WI38 (cell line): ENCODE measurements around the gene PGAM2.

Experiments used
- H3K4me3 ChIP-seq: 2 replicates; pipeline ENCODE4 v1.5.1; 2011; ENCODE audit warnings: low read depth, mild to moderate bottlenecking, control low read depth, low read length
- TF ChIP-seq, protein P1 (sequence below): IDR thresholded peaks from 2 replicates; pipeline ENCODE4 v1.5.1; 2012; ENCODE audit warnings: low read depth, mild to moderate bottlenecking, control low read depth, low read length

Gene PGAM2

DNA sequence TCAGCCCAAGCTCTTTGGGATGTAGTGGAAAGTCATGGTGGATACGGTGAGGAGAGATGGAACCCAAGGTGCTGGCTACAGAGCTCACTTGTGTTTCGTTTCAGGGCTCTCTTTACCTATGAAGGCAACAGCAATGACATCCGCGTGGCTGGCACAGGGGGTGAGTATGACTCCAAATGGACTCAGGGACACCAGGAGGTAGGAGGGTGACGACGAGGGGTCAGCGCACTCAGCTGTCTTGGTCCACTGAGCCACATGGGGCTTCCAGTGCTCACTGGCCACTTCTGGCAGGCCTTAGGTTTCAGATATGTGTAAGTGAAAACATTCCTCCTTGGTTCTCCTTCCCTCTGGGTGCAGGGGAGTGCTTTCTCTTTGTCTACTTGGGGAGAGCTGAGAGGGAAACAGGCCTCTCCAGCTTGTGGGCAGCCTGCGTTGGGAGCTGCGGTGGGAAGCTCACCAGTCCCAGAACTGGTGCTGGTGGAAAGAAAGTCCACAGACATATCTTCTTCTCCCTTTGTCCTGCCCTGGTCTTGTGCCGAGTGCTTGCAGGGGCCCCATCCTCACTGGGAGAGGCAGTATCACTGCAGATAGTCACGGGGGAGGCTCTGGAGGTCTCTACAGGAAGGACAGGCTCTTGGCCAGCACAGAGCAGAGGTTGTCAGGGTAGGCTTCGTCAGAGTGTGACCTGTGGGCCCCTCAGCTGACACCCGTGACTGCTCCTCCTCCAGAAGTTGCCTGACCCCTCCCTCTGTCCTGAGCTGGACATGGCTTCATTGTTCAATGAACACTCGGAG, 15.0 kb downstream of the PGAM2 start:
- H3K4me3 ChIP-seq: no peak overlapping the region
- TF ChIP-seq, protein P1, sequence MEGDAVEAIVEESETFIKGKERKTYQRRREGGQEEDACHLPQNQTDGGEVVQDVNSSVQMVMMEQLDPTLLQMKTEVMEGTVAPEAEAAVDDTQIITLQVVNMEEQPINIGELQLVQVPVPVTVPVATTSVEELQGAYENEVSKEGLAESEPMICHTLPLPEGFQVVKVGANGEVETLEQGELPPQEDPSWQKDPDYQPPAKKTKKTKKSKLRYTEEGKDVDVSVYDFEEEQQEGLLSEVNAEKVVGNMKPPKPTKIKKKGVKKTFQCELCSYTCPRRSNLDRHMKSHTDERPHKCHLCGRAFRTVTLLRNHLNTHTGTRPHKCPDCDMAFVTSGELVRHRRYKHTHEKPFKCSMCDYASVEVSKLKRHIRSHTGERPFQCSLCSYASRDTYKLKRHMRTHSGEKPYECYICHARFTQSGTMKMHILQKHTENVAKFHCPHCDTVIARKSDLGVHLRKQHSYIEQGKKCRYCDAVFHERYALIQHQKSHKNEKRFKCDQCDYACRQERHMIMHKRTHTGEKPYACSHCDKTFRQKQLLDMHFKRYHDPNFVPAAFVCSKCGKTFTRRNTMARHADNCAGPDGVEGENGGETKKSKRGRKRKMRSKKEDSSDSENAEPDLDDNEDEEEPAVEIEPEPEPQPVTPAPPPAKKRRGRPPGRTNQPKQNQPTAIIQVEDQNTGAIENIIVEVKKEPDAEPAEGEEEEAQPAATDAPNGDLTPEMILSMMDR: no peak

DNA sequence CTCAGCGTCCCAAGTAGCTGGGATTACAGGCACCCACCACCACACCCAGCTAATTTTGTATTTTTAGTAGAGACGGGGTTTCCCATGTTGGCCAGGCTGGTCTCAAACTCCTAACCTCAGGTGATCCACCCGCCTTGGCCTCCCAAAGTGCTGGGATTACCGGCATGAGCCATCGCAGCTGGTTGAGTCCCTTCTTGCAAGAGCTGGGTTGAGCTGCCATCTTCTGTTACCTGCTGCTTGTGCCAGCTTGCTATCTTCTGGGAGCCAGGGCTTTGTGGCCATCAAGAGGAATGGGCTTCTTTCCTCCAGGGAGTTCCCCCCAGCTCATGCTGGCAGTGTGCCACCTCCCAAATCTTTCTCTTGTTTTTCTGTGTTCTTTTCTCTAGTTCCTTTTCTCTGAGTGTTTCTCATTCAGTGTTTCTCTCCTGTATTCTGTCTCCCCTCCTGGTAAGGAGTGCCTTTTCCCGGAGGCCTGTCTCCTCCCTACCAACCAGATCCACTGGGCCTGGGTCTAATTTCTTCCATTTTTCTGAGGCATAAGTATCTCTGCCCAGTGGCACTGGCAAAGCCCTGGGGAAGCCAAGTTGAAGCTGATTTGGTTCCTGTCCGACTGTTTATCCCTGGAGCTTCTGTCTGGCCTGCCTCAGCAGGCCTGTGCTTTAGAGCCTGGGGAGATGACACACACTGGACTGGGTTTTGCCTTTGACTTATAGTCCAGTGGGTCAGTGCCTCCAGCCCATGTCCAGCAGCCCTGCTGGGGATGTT, 17.2 kb downstream of the PGAM2 start:
- TF ChIP-seq, protein P1: no peak
- no peak overlapping the region for H3K4me3 ChIP-seq

GRCh38 chr7:44046321-44047061, 18.9 kb downstream of the PGAM2 start:
- H3K4me3 ChIP-seq: no peak overlapping the region
- TF ChIP-seq, protein P1: no peak

DNA sequence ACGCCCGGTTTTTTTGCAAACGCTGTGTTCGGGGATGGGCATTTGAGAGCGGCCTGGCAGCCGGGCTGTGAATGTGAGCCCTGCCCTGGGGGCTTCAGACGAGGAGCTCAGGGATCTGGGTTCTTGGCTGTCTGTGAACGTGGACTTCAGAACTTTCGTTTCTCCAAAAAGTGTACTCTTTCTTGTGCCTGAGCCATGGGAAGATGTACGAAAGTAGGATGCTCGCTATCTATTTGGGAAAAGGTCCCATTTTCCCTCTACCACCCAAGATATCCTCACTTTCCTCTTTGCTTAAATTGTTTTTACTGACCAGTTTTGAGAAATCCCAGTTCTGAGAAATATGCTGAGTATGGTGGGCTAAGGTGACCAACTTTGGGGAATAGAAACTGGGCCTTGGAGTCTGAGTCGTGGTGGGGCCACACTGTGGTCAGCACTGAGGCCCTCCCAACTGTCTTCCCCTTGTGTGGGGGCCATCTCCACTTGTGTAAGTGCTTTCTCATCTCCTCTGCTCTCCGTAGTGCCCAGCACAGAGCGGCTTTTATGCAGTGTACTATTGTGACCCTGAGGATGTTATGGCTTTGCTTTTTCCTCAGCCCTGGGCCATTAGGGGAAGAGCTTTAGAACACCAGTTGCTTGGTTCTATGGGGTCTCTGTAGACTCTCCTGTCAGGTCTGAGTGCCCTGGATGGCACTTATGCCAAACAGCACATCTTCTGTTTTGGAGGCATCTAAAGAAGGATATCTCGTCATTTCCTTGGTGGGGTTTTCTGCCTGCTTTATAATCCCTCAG, 19.9 kb downstream of the PGAM2 start:
- peak overlapping the region; percentile 76 for H3K4me3 ChIP-seq
- TF ChIP-seq, protein P1: no peak

GRCh38 chr7:44044315-44045225, 20.8 kb downstream of the PGAM2 start, which contains the start of gene DBNL:
Gene DBNL, plus strand, starts transcription at chr7:44044702. Its CDS starts 36 bp downstream, at chr7:44044738.
- H3K4me3 ChIP-seq: peak within 1 kb of the TSS; percentile 76

More at GRCh38 chr7:44044315-44045225, 20.8 kb downstream of the PGAM2 start, which contains the start of gene DBNL:
- TF ChIP-seq, protein P1: no peak
